ENCODE data around the gene NTM. TPM values are rescaled to one million over a fixed set of nuclear protein-coding genes. Genes with fewer than 3 reads are reported as not detected.

The NTM gene
- total RNA-seq, 2 experiments from 2014 or later: not detected

- ATAC-seq: no peak
- POLR2A ChIA-PET: no interaction called here
- H3K4me3 Mint-ChIP-seq: no peak overlapping the region
- no peaks in the 10 kb centered on the region for H3K9me3 Mint-ChIP-seq
- no peaks in the 10 kb centered on the region for H3K4me1 Mint-ChIP-seq (ENCODE audit: low read depth)
- TF ChIP-seq CTCF (IDR thresholded peaks at IDR 0.05): no peak
- no peaks in the 10 kb centered on the region for H3K27me3 Mint-ChIP-seq
- no peaks in the 10 kb centered on the region for H3K36me3 Mint-ChIP-seq (ENCODE audit: low read depth)
- no peak for DNase-seq
- no peak overlapping the region for H3K27ac Mint-ChIP-seq
- intact Hi-C loops (cut with micrococcal nuclease): loop anchor here (5.0 kb wide), 1 partner anchor 382 kb away; no protein-coding TSS in a partner anchor
- CTCF ChIA-PET: no interaction called here
Measured at GRCh38 chr11:131745405-131745804, 375.0 kb downstream of the NTM start.

GRCh38 chr11:131746201-131746600, 375.8 kb downstream of the NTM start:
- Mint-ChIP-seq H3K9me3 (no peaks in the 10 kb centered on the region), H3K27me3 (no peaks in the 10 kb centered on the region), H3K4me1 (ENCODE audit: low read depth) (no peaks in the 10 kb centered on the region), H3K27ac (no peak overlapping the region), H3K4me3 (no peak overlapping the region), H3K36me3 (ENCODE audit: low read depth) (no peaks in the 10 kb centered on the region)
- POLR2A ChIA-PET: no interaction called here
- TF ChIP-seq CTCF (IDR thresholded peaks at IDR 0.05): no peak
- ATAC-seq (no peak), DNase-seq (no peak)
- intact Hi-C loops (cut with micrococcal nuclease): loop anchor here (5.0 kb wide), 1 partner anchor 381 kb away; no protein-coding TSS in a partner anchor
- CTCF ChIA-PET: interaction anchor here (1.4 to 1.7 kb wide), 2 partner anchors 10 to 12 kb away, joined by 4 read pairs; no protein-coding TSS in a partner anchor

- ATAC-seq (peak; percentile 30), DNase-seq (peak; percentile 60)
- Mint-ChIP-seq H3K27me3 (no peaks in the 10 kb centered on the region), H3K27ac (no peak overlapping the region), H3K4me3 (no peak overlapping the region), H3K9me3 (peaks cover 4% of the 10 kb centered on the region), H3K36me3 (ENCODE audit: low read depth) (no peaks in the 10 kb centered on the region), H3K4me1 (ENCODE audit: low read depth) (no peaks in the 10 kb centered on the region)
- intact Hi-C loops (cut with micrococcal nuclease): loop anchor here (5.0 kb wide), 1 partner anchor 379 kb away; no protein-coding TSS in a partner anchor
- CTCF ChIA-PET: interaction anchor here (0.9 to 1.8 kb wide), 11 partner anchors 9 to 1193 kb away, joined by 3 to 17 read pairs (median 3); no protein-coding TSS in a partner anchor
- POLR2A ChIA-PET: no interaction called here
- peak; percentile 63 for TF ChIP-seq CTCF (IDR thresholded peaks at IDR 0.05)
Measured at GRCh38 chr11:131748151-131749050, 378.0 kb downstream of the NTM start.

- CTCF ChIA-PET: interaction anchor here (0.9 to 1.3 kb wide), 5 partner anchors 9 to 378 kb away, joined by 3 to 4 read pairs (median 3); no protein-coding TSS in a partner anchor
- DNase-seq: no peak
- Mint-ChIP-seq H3K4me1 (ENCODE audit: low read depth) (no peaks in the 10 kb centered on the region), H3K27ac (no peak overlapping the region), H3K36me3 (ENCODE audit: low read depth) (no peaks in the 10 kb centered on the region), H3K9me3 (peaks cover 5% of the 10 kb centered on the region), H3K4me3 (no peak overlapping the region), H3K27me3 (no peaks in the 10 kb centered on the region)
- ATAC-seq: no peak
- TF ChIP-seq CTCF (IDR thresholded peaks at IDR 0.05): no peak
- POLR2A ChIA-PET: interaction anchor here (0.8 kb wide), 1 partner anchor 615 kb away, joined by 3 read pairs; no protein-coding TSS in a partner anchor
- intact Hi-C loops (cut with micrococcal nuclease): loop anchor here (5.0 kb wide), 1 partner anchor 378 kb away; no protein-coding TSS in a partner anchor
Measured at GRCh38 chr11:131749101-131749500, 378.7 kb downstream of the NTM start.

- ATAC-seq (no peak), DNase-seq (no peak)
- CTCF ChIA-PET: no interaction called here
- H3K27ac Mint-ChIP-seq: no peak overlapping the region
- peaks cover 5% of the 10 kb centered on the region for H3K9me3 Mint-ChIP-seq
- no peaks in the 10 kb centered on the region for H3K36me3 Mint-ChIP-seq (ENCODE audit: low read depth)
- H3K27me3 Mint-ChIP-seq: no peaks in the 10 kb centered on the region
- no peaks in the 10 kb centered on the region for H3K4me1 Mint-ChIP-seq (ENCODE audit: low read depth)
- intact Hi-C loops (cut with micrococcal nuclease): no loop called here
- TF ChIP-seq CTCF (IDR thresholded peaks at IDR 0.05): no peak
- H3K4me3 Mint-ChIP-seq: no peak overlapping the region
- POLR2A ChIA-PET: no interaction called here
Measured at GRCh38 chr11:131750152-131750551, 379.7 kb downstream of the NTM start.
